HG02852 (cell line): ENCODE measurements around the gene RADIL.

ENCODE experiments used
- ATAC-seq: cut with Tn5 transposase; IDR thresholded peaks from one replicate; pipeline ENCODE4 v1.9.1; 2021; ENCODE audit warnings: mild to moderate bottlenecking, moderate library complexity; ENCODE audit not compliant: unreplicated experiment

RADIL gene

DNA sequence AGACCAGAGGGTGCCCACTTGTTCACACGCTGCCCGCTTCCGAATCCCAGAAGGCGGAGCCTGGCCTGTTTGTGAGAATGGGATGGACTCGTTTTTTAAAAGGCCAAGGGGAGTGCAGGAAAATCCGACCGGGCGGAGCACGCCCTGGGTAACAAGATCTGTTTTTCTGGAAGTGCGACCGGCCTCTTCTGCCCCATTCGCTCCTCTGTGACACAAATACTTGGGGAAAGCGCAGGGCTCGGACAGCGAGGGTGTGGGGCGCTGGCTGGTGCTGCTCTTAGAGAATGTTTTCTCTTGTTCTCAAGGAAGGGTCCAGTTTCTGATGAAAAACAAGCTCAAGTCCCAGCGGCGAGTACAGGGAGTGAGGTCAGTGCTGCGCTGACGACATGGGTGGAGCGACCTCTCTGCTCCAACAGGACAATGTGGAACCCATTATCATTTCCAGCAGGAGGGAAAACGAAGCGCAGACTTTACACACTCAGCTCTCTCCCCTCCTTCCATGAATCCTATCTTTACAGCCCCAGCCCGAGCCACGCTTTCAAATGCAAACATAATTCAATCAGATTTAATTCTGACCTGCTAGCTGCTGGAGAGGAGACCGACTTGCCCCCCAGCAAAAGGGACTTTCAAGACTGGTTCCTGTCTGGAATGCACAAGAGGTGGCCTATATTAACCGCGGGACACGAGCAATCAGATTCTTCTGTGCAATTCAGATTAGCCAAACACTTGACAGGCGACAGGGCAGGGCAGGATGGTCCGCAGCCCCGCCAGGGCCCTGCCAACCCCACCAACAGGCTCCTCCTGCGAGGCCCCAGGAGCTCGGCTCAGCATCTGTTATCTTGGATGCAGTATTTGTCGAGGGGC, 1.1 kb downstream of the RADIL start:
- no peak for ATAC-seq

DNA sequence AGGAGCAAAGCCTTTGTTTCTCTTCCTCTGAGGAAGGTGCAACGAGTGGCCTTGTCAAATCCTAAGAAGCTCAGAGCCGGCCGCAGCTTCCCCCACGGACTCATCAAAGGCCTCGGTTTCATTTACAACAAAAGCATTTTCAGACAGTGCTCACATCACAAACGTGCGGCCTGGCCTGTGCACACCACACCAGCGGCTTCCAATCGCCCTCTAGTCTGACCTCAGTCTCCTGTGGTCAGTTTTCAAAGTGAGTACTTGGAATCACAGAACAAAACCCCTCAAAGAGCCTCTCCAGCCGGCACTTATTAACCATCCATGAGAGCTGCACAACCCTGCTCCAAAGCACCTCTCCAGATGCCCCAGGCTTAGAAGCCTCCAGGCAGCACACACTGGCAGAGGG, 3.3 kb downstream of the RADIL start:
- ATAC-seq: no peak

DNA sequence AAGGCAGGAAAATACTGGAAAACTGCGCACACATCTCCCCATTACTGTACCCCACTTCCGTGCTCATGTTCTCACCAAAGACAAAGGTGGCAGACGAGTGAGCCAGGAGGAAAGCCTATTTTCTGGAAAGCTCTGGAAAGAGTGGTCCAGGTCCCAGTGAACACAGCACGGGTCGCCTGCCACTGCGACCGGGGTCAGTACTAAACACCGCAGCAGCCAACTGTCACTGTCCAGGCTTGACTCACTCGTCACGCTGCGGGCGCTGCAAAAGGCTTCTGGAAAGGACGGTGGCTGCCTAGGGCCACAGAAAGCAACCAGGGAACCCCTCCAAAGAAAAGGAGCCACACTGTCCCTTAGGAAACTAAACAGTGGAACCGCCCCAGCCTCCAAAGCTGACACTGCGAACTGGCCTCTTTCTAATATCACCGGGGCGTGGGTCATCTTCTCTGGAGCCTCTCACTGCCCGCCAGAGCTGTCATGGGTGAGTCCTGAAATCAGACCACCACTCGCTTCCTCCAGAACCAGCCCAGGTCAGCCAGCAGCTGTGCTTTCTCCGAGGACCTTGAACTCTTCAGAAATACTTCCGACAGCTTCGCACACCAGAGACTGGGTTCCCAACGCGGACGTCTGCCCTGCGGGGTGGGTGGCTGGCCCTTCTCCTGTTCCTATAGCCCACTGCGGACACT, 4.0 kb downstream of the RADIL start:
- no peak for ATAC-seq

DNA sequence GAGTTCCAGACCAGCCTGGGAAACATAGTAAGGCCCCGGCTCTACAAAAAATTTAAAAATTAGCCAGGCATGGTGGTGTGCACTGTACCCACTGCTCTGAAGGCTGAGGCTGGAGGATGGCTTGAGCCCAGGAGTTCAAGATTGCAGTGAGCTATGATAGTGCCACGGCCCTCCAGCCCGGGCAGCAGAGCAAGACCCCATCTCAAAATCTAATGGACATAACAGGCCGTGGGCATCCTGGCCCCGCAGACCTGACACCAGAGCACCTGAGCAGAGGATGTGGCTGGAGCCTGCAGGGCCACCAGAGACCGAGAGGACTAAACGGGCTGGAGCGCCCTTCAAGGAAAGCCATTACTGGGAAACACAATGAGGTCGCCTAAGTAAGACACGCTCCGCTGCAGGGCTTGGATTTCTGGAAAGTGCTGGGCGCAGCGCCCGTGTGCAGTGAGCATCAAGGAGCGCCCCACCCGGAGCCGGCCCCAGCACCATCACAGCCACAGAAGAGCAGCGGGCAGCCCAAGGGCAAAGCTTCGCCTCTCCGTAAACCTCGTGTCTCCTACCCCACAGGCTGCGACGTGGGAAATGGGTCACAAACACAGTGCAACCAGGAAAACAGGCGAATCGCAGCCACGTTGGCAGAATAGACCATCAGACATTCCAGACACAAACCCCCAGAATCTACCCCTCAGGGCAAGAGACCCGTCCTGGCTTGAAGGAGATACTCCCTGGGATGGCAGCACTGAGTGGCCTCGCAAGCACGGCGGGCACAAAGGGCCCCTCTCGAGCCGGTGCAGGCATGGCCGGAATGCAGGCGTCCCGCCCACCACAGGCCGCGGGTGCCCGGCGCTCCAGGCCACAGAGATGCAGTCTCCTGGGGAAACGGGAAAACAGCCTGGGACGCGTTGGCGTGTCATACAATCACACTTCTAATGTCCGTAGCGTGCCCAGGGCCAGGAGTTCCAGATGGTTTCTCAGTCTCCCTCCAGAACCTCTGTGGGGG, 4.9 kb downstream of the RADIL start:
- no peak for ATAC-seq

DNA sequence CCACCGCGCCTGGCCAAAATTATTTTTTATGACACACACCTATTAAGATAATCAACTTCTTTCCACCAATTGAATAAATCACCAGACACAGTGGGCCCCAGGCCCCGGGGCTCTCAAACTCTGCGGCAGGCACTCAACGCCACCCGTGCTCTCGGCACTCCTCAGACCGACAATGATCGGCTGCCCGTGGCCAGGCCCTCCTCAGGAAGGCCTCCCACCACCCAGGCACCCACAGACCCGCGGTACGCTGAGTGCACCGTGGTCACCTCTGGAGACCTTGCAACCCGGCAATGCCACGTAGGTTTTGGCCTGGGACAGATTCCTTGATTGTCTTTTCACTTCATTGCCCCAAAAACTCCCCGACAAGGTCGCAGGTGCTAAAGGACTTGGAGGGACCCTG, 6.9 kb downstream of the RADIL start:
- no peak for ATAC-seq

DNA sequence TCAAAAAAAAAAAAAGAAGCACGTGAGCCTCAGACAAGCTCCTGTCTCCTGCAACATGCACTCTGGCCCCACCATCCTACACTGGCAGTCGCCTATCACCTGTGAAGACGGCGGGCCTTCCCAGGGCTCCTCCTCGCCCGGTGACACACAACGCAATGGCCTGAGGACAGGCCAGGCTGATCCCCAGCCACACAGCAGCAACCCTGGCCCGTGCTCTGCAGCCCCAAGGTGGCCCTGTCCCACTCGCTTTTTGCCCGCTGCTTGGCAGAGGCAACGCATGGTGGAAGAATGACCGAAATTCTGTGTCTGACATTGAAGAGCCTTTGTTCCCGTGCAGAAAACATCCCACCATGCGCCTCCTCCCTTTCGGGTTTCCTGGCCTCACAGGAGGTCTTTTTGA, 8.1 kb downstream of the RADIL start:
- ATAC-seq: no peak

DNA sequence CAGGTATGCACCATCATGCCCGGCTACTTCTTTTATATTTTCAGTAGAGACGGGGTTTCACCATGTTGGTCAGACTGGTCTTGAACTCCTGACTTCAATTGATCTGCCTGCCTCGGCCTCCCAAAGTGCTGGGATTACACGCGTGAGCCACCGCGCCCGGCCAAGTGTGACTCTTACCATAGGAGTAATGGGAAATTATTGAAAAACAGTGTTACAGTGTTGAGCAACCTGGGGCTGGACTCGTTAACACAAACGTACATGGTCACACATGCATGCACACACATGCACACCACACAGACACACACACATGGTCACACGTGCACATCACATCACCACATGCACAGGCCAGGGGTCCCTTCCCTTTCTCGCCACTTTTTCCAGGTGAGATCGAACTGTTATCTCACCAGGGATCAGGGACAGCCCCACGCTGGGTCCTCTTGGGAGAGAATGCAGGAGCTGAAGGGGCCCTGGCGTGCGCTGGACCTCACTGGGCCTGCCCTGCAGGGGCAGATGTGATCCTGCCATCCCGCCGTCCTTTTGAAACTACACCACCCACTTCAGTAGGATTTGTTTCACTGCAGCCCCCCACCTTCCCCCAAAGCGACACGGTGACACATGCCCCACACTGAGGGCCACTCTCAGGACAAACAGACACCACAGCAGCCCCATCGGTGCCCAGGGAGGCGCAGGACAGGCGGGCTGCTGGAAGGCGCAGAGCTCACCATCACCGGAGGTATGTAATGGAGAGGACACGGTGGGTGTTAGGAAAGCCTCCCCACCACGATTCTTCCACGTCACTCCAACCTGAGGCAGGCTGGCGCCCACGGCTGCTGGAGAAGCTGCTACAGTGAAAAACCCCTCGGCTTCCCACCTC, 10.2 kb downstream of the RADIL start:
- no peak for ATAC-seq

DNA sequence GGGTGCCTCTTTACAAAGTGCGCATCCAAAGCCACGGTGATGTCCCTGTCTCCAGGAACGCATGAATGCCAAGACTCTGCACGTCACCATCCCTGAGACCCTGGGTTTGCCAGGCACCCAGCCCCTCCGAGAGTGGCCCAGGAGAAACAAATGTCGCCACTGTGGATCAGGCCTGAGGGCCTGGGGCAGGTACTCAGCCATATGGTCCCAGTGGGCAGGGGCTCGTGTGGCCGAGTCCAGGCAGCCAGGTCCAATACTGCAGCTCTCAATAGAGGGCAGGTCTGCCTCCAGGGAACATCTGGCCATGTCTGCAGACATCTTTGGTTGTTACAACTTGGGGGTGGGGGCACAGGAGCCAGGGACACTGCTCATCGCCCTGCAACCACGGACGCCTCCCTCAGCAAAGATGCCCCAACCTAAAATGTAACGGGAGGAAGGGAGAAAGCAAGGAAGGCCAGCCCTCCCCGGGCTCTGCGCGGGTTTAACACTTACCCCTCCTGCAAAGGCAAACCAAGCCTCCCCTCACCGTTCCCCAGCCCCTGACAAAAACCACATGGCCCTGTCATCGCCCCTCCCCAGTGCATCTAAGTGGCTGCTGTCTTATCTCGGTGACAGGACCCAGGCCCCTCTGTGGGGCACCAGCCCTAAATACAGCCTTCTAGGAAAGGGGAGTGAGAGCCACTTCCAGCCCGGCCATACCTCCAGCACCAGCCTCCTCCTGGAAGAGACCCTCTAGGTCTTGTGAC, 11.4 kb downstream of the RADIL start:
- ATAC-seq: no peak

DNA sequence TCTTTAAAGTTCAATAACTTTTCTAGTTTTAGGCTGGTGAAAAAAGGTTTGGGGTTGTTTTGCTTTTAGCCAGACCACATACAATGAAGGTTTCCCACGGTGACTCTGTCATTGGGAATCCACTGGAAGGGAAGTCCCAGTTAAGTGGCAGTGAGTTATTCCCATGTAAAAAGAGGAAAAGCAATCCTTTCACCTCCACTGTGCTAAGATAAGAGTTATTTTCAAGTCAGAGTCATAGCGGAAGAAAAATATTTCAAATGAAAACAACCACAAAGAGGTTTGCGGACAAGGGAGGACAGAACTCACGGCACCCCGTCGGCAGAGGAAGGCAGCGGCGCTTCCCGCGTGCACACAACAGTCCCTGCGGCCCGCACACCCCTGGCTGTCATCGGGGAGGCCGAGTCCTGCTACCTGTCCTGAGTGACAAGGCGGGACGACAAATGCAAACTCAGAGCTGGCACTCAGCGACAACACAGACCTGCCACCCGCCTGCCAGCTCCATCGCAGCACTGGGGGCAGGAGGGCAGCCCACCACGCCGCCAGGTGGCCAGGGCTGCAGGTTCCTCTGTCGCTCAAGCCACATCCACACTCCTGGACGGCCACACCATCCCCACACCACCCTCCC, 12.3 kb downstream of the RADIL start:
- ATAC-seq: no peak

DNA sequence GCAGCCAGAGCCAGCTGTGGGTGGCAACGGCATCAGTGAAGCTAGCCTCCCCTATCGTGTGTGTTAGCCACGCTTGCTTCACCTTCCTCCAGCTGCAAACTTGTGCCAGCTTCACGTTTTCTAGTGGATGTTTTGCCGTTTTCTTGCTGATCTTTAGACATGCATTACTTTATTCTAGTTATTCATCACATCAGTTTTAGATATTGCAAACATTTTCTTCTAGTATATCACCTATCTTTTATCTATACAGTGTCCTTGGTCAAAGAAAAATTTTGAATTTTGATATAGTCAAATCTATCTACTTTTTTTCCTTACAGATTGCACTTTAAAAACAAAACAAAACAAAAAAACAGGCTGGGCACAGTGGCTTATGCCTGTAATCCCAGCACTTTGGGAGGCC, 15.0 kb downstream of the RADIL start:
- no peak for ATAC-seq

DNA sequence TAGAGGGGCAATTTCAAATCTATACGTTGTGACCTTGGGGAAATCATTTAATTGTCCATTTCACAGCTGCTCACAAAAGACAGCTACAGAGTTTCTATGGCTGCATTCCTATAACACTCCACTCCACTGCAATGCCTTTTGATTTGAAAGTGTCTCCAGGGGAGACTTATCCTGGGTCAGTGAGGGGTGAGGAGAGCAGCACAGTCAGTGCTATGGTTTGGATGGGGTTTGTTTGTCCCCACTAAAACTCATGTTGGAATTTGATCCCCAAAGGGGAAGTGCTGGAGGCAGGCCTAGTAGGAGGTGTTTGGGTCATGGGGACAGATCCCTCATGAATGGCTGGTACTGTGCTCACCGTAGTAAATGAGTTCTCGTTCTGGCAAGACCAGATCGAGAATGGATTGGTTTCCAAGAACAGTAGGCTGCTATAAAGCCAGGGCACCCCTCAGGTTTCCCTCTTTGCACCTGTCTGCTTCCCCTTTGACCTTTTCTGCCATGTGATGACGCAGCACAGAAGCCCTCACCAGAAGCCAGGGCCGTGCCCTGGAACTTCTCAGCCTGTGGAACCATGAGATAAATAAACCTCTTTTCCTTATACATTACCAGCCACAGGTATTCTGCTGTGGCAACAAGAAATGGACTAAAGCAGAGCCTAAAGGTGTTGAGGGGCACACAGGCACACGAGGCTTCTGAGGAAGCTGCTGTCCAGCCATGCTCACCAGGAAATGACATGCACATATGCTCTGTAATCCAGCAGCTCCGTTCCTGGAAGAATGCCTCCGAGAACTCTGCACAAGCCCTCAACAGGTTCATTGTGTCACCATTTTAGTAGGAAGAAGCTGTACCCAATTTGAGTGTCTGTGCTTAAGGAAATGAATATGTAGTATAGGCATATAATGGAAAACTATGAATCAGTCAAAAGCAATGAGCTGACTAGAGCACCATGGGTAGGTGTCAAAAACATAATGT, 16.7 kb downstream of the RADIL start:
- no peak for ATAC-seq

DNA sequence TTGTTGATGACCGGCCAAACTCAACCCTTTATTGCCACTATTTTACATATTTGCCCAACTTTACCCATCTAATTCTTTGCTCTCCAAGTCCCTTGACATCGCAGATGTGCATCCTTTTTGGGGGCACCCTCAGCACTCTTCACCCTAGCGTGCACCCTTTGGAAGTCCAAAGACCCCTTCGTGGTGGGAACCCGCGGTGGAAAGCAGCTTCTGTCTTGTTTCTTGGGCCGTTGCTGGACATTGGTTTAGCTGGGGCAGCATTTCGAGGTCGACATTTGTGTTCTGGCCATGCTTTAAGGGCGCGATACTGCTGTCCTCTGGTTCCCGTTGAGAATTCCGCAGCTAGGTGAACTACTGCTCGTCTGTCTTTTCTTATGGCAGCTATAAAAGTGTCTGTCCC, 21.4 kb downstream of the RADIL start:
- no peak for ATAC-seq

DNA sequence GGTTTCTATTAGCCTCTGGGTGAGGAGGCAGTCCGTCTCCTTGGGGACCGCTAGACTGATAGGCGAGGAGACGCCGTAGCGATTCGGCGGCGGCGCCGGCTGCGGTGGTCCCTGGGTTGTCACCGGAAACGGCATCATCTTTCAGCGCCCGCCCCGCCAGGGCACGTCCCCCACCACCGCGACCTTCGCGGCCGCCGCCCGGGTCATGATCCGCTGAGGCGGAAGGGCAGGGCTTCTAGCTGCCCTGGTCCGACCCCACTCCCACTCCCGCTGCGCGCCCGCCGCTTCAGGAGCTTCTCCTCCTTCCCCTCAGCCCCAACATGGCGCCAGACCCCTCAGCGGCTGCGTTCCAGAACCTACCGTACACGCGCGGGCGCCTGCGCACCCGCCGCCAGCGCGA, 21.8 kb downstream of the RADIL start, which contains the start of gene PAPOLB:
Gene PAPOLB, minus strand, starts transcription at position 358 of the 400 bp plus-strand sequence. Its CDS starts 220 bp downstream, at position 138.
- ATAC-seq: no peak

DNA sequence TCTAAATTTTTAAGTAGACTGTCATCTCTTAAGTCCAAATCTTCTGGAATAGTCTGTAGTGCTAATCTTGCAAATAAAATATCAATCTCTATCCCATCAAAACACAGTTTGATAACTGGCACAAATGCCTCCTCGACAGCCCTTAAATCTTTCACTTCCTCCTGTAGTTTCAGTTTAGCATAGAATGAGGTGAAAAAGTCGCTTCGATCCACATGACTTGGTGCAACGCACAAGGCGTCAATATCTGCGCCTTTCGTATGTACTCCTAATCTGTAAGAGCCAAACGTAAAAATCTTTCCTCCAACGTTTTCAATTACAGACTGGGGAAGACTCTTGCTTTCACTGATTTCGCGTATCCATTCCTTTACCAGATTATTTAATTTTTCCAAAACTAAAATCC, 22.3 kb downstream of the RADIL start:
- ATAC-seq: no peak

DNA sequence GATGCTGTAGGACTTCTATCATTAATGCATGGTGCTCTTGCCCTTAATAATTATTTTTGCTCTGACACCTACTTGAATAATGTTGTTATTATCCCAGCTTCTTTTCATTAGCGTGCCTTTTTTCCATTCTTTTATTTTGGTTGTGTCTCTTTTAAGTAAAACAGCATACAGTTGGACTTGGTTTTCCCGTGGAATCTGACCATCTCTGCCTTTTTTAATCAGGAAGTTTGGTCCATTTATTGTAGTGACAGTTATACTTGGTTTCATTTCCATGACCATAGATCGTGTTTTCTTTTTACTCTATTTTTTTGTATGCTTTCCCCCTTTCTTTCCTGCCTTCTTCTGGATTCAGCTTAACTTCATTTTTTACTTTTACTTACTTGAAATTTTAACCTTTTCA, 26.3 kb downstream of the RADIL start:
- no peak for ATAC-seq

DNA sequence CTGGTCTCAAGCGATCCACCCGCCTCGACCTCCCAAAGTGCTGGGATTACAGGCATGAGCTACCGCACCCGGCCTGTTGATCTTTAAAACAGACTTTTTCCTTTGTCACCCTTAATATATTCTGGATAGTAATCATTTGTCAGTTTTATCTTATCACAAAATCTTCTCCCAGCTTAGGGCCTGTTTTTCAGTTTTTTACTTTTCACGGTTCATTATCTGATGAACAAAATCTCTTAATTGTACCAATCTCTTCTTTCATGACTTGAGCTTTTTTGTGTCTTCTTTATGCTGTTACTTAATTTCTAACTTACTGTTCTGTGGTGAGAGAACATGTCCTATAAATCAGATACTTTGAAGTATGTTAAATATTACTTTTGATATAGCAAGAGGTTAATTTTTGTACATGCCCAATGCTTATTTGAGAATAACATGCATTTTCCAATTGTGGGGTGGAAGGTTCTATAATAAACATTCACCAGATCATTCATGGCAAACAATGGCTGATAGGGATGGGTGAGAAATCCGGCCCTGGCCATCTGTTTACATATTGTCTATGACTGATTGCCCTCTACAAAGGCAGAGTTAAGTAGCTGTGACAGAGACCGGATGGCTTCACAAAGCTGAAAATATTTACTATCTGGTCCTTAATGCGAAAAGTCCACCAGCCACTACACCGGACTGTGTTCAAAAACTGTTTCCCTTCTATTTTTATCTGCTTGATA, 27.0 kb downstream of the RADIL start:
- no peak for ATAC-seq

DNA sequence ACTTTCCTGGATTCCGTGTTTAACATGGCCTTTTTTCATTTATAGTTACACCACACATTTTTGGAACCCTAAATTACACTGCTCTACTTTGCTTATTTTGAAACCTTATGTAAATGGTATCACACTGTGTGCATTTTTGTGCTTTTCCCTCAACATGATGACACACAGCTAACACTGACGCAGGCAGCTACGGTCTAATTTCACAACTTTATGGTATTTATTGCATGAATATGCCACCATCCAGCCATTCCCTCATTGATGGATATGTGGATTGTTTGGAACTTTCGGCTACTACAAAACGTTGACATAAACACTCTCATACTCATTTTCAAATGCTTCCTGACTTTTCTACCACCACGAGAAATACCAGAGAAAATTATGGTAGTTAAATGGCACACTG, 28.6 kb downstream of the RADIL start:
- no peak for ATAC-seq
